Kidney capillary endothelial cell (primary cell): ENCODE results near the gene UNC13C.
"Not testable (repeated sequence)": the region's sequence is repeated elsewhere in the genome, so short reads cannot be mapped to it uniquely, and the experiment has no call there.

Experiments used
- DNase-seq: peaks from one replicate; pipeline ENCODE4 v3.0.0-alpha.2; 2018; ENCODE audit warnings: low spot score

Gene UNC13C

DNA sequence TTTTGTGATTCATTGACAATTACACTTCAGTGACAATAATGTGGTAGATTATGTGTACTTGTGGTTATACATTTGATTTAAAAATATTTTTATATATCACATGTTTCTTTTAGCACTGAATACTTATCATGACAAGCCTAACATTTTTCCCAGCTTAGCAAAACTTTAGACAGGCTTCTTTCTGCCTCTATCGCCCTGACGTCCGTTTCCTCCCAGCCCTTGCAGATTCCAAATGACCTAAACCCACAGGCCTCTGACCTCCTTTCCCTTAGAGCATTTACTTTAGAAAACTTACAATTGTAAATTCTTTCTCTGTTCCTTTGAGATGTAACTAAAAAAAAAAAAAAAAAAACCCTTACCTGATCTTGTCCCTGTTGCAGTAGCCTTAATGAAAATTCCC lies 326.1 kb downstream of the UNC13C start:
- DNase-seq = no peak

DNA sequence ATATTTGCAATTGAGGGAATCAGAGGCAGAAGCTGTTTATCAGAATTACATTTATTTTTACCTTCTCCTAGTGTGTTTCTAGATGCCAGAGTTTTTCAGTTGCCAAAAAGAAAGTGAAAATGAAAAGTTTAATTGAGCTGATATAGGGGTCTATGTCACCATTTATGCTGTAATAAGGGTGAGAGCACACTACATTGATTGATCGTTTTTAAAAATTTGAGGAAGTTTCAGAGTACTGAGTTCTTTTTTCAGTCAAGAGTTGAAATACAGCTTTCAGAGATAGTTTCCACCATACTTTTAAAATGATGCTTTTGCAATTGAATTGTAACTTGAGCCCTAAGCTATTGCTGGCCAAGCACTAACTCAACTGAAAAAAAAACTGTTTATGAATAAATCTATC lies 326.9 kb downstream of the UNC13C start:
- no peak for DNase-seq

DNA sequence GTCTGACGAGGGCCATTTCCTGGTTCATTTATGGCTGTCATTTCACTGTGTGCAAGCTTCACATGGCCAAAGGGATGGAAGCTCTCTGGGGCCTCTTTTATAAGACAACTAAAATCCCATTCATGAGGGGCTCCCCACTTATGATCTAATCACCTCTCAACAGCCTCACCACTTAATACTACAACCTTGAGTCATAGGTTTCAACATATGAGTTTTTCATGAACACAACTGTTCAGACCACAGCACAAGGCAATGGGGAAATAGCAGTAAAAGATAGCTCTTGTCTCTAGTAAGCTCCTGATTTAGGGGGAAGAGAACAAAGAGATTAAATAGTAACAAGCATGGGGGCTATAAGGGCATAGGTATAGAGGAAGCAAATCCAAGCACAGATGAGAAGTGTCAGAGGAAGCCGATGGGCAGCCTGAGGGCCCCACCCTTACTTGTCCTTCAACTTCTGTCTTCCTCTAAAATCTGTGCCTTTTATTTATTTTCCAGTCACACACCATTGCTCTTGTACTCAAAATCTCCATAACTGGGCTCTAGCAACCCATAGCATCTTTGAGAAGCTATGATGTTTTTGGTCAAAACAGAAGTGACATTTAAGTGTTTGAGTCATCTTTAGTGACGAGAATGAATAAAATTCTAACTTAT lies 329.1 kb downstream of the UNC13C start:
- no peak for DNase-seq

DNA sequence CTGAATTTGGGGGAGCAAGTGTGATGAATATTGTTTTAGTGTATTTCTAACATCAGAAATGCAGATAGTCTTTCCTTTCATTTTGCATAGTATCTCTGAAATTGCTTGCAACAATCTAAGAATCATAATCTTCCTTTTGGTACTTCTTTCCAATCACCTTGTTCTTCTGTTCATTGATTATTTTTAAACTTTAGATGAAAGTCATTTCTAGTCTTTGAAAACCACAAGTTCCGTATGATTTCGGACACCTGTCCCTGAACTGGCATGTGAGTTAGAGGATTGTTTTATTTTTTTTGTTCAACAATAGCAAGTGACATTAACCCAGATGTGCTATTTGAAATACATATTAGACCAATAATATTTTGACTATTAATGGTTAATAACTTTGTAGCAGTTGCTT lies 329.7 kb downstream of the UNC13C start:
- no peak for DNase-seq

DNA sequence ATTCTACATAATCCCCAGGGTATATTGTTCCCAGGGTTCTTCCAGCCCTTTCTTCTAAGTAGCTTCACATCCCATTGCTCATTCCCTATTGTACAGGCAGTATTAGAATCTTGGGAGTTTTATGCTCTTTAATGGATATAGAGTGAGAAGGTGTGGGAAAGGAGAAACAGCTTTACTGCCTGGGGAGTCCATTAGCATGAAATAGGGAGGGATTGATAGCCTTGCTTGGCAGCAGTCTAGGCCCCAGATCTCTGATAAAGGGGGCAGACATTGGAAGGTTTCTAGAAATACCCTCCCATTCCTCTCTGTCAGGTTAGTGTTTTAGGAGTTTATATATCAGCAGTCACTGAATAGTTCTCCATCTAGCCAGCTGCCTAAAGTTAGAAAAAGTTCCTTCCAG lies 334.3 kb downstream of the UNC13C start:
- no peak for DNase-seq

DNA sequence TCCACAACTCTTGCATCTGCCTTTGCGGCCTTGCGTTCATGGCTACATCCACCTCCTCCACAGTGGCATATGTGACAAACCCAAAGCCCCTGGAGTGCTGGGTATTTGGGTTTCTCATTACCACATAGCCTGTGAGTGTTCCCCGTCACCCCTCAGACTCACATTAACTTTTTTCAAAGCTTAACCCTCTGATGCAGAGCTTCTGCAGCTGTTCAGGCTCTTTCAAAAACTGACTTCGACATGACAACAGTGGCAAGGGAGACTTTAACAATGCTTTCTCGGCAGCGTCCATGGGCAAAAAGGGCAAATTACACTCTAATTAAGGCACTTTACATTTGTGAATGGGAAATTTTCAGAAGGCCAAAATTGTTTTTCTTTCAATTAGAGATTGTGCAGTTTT lies 343.2 kb downstream of the UNC13C start:
- no peak for DNase-seq

DNA sequence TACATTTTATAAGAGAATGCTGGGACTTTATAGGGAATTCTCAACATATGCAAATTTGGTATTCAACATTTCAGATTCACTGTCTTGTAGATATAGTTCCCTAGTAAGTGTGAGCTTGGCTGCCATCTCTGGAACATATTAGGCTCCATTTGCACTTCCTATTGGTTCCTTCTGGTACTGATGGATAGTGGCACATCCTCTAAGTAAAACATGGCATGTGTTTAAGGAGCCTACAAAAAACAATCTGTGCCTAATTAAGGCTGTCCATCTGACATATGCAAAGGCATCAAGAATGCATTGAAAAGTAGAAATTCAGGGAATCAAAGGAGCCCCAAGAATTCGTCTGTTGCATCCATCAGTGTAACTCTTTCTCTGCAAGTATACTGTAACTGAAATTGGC lies 344.1 kb downstream of the UNC13C start:
- no peak for DNase-seq

DNA sequence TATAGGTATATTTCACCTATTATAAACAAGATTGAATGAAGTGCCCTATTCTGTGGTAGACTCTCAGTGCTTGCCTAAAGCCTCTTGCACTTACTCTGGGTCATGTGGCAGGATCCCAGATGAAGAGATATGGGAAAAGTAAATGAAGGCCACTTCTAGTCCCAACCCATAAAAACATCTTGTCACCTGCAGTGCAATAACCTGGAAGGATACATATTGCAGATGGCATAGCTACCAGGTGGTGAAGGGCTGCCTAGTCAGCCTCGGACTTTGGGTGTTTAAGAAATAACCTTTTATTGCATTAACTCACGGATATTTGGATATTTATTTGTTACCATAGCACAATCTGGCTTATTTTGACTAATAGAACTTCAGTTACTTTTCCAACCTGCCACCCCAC lies 367.1 kb downstream of the UNC13C start:
- no peak for DNase-seq

DNA sequence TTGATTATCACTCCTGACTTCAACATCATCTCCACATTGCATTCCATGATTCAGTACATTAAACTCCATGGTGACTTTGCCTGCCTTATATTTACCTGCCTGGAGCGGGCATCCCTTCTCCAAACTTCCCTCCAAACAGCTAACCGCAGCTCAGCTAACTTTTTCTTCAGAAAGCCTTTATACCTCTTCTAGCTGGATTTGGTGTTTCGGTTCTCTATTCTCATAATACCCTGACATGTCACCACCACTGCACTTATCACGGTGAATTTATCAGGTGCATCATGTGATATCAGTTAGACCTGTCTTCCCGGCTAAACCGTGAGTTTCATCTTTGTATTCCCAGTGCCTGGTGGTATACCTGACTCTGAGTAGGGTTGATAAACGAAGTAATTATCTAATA lies 367.6 kb downstream of the UNC13C start:
- DNase-seq = no peak

DNA sequence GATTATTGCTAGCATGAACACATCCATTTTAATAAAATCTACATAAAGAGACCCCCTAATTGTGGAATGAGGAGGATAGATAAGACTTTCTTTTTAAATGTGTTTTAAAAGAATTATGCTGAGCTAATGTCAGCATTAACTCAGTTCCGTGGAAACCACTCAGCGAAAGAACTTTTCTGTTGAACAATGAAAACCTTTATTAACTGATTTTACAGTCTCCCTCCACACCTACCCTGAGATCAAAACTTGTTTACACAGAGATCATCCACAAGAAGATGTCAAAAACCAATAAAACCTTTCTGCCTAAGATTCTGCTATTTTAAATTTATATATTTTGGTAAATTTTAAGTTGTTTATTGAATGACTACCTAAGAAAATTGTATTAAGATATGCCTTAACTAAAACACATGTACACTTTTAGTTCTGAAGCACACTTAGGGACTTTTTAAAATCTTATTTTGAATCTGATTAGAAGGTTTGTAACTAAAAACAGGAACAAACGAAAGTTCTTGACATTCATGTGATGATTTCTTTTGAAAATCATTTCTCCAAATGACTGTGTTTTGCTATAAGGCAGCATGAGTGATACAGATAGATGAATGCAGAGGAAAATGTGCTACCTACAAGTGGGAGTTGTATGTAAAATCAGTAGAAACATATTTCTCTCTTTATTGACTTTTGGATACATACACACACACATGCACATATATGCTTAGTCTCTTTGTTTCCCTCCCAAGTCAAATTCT lies 369.0 kb downstream of the UNC13C start:
- no peak for DNase-seq

DNA sequence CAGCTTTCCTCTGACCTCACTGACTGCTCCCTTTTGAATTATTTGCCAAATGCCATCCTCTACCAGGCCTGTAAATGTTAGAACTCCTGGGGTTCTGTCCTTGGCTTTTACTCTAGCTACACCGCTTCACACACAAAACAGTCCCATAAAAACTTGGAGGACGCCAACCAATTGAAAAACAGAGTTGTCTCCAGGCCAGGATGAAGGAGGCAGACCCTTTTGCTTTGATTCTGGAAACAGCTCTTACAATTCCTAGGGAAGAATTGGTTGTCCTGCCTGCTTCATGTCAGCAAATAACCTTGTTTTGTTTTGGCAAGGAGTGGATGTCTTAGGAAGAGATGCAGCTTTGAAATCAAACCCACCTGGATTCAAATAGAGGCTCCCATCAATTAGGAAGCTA lies 375.5 kb downstream of the UNC13C start:
- DNase-seq = no peak

DNA sequence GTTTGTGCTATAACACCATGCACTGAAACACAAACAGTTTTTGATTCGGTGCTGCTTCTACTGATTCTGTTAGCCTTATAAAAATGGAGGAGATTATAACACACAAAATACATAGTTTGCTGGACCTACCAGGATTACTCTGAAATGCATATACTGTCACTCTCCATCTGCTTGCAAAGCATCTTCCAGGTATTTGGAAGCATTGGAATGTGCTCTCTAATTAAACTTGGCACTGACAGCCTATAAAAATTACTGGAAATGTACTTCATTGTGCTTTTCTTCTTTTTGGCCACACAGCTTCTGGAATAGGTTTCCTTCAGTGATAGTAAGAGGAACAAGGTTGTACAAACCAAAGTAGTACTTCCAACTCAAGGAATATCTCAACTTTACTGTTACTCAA lies 376.1 kb downstream of the UNC13C start:
- no peak for DNase-seq

DNA sequence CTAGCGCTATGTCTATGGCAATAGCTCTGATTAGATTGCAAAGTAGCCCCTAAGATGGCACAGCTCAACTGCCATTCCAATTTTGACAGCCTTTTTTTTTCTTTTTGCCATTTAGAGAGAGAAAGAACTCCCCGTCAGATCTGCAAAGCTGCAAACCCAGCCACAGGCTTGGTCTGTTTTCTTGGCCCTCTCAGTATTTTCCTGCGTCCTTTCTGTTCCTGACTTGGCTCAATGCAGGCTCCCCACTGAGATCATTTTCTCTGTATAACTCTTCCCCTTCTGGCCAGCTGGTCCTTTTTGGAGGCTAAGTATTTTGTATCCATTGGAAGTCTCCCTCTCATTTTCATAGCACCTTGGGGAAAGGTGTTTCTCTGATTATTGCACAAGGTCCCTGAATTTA lies 386.7 kb downstream of the UNC13C start:
- no peak for DNase-seq

DNA sequence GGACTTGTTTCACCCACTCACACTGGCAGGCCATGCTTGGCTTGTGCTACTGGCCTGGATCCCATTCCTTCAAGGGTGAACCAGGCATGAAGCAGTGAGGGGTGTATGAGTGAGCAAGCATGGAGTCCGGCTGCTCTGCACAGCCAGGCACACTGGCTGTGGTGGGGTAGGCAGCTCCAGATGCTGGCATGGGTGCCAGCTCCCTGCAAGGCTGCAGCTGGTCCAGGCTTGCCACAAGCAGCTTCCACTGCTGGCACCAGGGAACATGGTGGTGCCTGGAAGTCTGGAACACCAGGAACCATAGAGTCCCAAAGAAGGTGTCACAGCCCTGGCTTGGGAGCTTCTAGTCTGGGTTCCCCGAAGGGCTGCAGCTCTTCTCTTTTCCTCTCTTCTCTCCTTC lies 395.1 kb downstream of the UNC13C start:
- DNase-seq = no peak

DNA sequence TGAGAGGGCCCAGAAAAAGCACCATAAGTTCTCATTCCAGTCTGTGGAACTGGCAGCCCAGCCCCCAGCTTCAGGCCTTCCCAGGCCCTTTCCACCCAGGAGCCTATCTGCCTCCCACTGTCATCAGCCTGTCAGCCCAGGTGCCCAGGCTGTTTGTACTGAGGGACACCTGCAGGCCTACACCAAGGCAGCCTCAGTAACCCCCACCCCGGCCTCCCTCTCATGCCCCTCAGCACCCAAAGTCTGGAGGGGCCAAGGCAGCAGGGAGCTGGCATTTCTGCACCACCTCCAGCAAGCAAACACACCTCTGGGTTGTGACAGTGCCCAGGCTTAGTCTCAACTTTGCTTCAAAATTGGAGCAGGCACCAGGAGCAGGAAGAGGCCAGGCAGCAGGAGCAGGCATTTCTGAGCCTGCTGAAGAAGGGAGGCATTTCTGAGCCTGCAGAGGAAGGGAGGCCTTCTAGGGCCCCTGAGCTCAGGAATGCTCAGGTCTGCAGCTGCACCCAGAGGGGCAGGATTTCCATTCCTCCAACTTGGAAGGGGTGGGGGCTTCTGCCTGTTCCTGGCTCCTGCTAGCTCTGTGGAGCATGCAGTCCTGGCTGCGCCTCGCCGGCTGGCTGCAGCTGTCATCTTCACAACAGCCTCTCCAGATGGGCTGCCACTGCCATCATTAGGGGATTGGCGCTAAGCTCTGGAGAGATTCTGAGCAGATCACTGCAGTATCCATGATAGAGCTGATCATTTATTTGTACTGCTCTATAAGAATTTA lies 396.1 kb downstream of the UNC13C start:
- no peak for DNase-seq

DNA sequence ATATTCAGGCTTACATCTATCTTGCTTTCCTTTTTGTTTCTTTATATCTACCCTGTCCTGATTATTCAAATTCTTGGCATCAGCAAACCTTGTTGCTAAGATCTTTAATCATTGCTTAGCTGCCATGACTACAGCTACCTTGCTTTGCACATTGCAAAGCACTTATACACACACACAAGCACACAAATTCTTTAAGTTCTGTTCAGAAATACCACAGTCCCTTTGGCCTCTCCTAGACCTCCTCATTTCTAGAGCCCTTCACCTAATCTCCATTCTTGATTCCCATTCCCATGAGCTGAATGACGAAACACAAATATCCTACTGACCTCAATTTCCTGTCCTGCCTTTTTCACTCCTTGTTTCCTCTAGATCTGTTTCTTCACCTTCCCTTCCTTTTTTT lies 409.6 kb downstream of the UNC13C start:
- DNase-seq = no peak

DNA sequence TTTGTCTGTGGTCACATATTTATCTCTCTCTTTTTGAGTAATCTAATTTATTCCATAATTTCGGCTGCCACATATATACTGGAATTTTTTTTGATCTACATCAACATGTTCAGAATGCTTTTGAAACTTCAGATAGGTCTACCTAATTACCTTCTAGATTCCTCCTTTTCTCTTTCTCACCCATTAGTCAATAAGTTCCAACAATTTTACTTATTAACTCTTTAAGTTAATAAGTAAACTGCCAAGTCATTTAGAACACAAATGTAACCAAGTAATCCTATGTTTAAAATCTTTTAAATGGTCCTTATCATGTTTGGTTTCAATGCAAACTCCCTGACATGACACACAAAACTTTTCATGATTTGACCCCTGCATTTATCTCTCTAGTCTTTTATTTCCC lies 410.5 kb downstream of the UNC13C start:
- no peak for DNase-seq

DNA sequence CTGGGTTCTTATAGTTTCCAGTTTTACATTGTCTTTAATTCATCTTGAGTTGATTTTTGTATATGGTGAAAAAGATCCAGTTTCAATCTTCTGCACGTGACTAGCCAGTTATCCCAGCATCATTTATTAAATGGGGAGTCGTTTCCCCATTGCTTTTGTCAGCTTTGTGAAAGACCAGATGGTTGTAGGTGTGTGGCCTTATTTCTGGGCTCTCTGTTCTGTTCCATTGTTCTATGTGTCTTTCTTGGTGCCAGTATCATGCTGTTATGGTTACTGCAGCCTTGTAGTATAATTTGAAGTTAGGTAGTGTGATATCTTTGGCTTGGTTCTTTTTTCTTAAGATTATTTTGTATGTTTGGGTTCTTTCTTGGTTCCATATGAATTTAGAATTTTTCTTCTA lies 432.2 kb downstream of the UNC13C start:
- no peak for DNase-seq

DNA sequence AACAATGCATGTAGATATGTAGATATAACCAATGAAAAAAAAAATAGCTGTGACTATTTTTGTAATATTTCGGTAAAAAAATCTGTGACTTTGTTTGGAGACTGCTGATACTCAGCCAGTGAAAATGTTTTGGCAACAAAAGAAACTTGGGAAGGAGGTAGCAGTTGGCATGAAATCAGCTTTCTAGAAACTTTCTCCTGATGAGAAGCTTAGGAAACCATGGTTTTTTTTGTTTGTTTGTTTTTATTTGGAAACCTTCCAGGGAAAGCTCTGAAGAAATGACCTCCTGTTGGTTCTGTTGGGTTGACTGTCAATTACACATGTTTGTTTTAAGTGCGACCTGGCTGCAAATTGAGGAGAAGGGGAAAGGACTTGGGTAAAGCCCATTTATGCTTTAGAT lies 445.9 kb downstream of the UNC13C start:
- DNase-seq = no peak

DNA sequence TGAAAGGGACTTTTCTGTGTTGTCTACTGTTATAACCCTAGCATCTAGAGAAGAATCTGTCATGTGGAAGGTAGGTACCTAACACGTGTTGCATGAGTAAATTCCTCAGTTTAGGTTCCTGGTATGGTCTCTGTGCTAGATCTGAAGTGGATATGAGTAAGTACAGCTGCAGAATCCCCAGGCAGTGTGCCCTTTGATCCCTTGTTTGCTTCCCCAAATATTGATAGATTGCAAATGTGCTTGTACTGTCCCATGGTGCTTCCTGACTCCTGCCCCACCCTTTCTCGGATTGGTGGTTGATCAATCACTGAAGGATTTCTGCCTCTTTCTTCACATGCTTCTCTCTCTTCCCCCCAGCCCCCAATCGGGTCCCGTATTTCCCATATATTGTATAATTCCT lies 450.4 kb downstream of the UNC13C start:
- no peak for DNase-seq

DNA sequence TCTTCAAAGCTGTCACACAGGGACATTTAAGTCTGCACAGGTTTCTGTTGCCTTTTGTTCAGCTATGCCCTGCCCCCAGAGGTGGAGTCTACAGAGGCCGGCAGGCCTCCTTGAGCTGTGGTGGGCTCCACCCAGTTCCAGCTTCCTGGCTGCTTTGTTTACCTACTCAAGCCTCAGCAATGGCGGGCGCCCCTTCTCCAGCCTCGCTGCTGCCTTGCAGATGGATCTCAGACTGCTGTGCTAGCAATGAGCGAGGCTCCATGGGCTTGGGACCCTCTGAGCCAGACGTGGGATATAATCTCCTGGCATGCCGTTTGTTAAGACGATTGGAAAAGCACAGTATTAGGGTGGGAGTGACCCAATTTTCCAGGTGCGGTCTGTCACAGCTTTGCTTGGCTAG lies 472.0 kb downstream of the UNC13C start:
- not testable (repeated sequence) for DNase-seq

DNA sequence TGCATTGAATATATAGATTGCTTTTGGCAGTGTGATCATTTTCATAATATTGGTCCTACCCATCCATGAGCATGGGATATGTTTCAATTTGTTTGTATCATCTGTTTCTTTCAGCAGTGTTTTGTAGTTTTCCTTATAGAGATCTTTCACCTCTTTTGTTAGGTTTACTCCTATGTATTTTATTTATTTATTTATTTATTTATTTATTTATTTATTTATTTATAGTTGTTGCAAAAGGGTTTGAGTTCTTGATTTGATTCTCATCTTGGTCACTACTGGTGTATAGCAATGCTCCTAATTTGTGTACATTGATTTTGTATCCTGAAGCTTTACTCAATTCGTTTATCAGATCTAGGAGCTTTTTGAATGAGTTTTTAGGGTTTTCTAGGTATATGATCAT lies 478.2 kb downstream of the UNC13C start:
- no peak for DNase-seq

DNA sequence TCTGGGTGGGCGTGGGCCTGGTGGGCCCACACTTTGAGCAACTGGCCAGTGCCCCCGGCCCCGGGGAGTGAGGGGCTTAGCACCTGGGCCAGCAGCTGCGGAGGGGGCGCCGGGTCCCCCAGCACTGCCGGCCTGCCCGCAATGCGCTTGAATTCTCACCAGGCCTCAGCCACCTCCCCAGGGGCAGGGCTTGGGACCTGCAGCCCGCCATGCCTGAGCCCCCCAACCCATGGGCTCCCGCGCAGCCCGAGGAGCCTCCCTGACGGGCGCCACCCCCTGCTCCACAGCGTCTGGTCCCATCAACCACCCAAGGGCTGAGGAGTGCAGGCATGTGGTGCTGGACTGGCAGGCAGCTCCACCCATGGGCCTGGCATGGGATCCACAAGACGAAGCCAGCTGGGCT lies 484.3 kb downstream of the UNC13C start:
- no peak for DNase-seq
